H9 (cell line): ENCODE data around the gene TIAM2. TPM values are rescaled to one million over a fixed set of nuclear protein-coding genes. Genes with fewer than 3 reads are reported as not detected.

Source experiments
- DNase-seq: peaks from one replicate; pipeline ENCODE4 v3.0.0-alpha.2; 2017
- H2AFZ ChIP-seq: one replicate; pipeline ENCODE4 v1.6.1; 2013; ENCODE audit warnings: mild to moderate bottlenecking, low read length, control low read depth, moderate library complexity
- H2AK5ac ChIP-seq: 2 replicates; pipeline ENCODE4 v1.6.1; 2013; ENCODE audit warnings: low read length, control low read depth, mixed read lengths; ENCODE audit not compliant: insufficient read length
- H2BK120ac ChIP-seq: one replicate; pipeline ENCODE4 v1.6.1; 2013; ENCODE audit warnings: low read depth, mild to moderate bottlenecking, low read length, control low read depth, inconsistent platforms; ENCODE audit not compliant: poor library complexity, severe bottlenecking
- H2BK12ac ChIP-seq: 2 replicates; pipeline ENCODE4 v1.6.1; 2013; ENCODE audit warnings: low read length, control low read depth, mixed read lengths, low read depth; ENCODE audit not compliant: insufficient read length
- H2BK15ac ChIP-seq: 2 replicates; pipeline ENCODE4 v1.6.1; 2013; ENCODE audit warnings: low read depth, low read length, control low read depth
- H2BK20ac ChIP-seq: one replicate; pipeline ENCODE4 v1.6.1; 2013; ENCODE audit warnings: low read depth, mild to moderate bottlenecking, low read length, control low read depth, inconsistent platforms; ENCODE audit not compliant: poor library complexity, severe bottlenecking
- H2BK5ac ChIP-seq: 2 replicates; pipeline ENCODE4 v1.6.1; 2013; ENCODE audit warnings: low read length, control low read depth, mixed read lengths; ENCODE audit not compliant: insufficient read length
- H3K14ac ChIP-seq: 2 replicates; pipeline ENCODE4 v1.6.1; 2013; ENCODE audit warnings: low read length, control low read depth; ENCODE audit not compliant: insufficient read depth
- H3K18ac ChIP-seq: 2 replicates; pipeline ENCODE4 v1.6.1; 2013; ENCODE audit warnings: low read depth, mild to moderate bottlenecking, mixed read lengths, low read length, control low read depth; ENCODE audit not compliant: insufficient read length
- H3K23ac ChIP-seq: 2 replicates; pipeline ENCODE4 v1.6.1; 2013; ENCODE audit warnings: low read length, control low read depth, mixed read lengths, low read depth; ENCODE audit not compliant: insufficient read length
- H3K23me2 ChIP-seq: 2 replicates; pipeline ENCODE4 v1.6.1; 2013; ENCODE audit warnings: low read depth, mild to moderate bottlenecking, mixed read lengths, low read length, control low read depth; ENCODE audit not compliant: insufficient read length, poor library complexity, severe bottlenecking
- H3K27ac ChIP-seq: 2 replicates; pipeline ENCODE4 v1.5.1; 2013; ENCODE audit warnings: low read length, control low read depth, mixed read lengths, low read depth; ENCODE audit not compliant: insufficient read length
- H3K27me3 ChIP-seq: 2 replicates; pipeline ENCODE4 v1.6.1; 2013; ENCODE audit warnings: low read length, control low read depth, inconsistent platforms; ENCODE audit not compliant: insufficient read depth
- H3K4ac ChIP-seq: 2 replicates; pipeline ENCODE4 v1.6.1; 2013; ENCODE audit warnings: low read depth, mild to moderate bottlenecking, control low read depth, inconsistent platforms, low read length, moderate library complexity
- H3K4me1 ChIP-seq: 2 replicates; pipeline ENCODE4 v1.6.1; 2013; ENCODE audit warnings: low read length, control low read depth, inconsistent platforms; ENCODE audit not compliant: insufficient read depth
- H3K4me2 ChIP-seq: 2 replicates; pipeline ENCODE4 v1.6.1; 2013; ENCODE audit warnings: low read length, control low read depth, mixed read lengths; ENCODE audit not compliant: insufficient read length, insufficient read depth
- H3K56ac ChIP-seq: 2 replicates; pipeline ENCODE4 v1.6.1; 2013; ENCODE audit warnings: low read depth, mild to moderate bottlenecking, mixed read lengths, low read length, control low read depth; ENCODE audit not compliant: insufficient read length
- H3K79me1 ChIP-seq: 2 replicates; pipeline ENCODE4 v1.6.1; 2013; ENCODE audit warnings: low read depth, mild to moderate bottlenecking, moderate library complexity, low read length, control low read depth, inconsistent platforms; ENCODE audit not compliant: insufficient read depth, poor library complexity, severe bottlenecking
- H3K79me2 ChIP-seq: 2 replicates; pipeline ENCODE4 v1.6.1; 2013; ENCODE audit warnings: low read length, control low read depth, inconsistent platforms; ENCODE audit not compliant: insufficient read depth
- H3K9ac ChIP-seq: 2 replicates; pipeline ENCODE4 v1.6.1; 2013; ENCODE audit warnings: low read length, control low read depth, mixed read lengths; ENCODE audit not compliant: insufficient read length; ENCODE audit errors: extremely low read depth
- H3K9me3 ChIP-seq: one replicate; pipeline ENCODE4 v1.6.1; 2013; ENCODE audit warnings: low read depth, low read length, inconsistent platforms; ENCODE audit not compliant: control insufficient read depth
- H3T11ph ChIP-seq: one replicate; pipeline ENCODE4 v1.6.1; 2013; ENCODE audit warnings: mild to moderate bottlenecking, low read length, control low read depth, inconsistent platforms
- H4K20me1 ChIP-seq: one replicate; pipeline ENCODE4 v1.6.1; 2013; ENCODE audit not compliant: control insufficient read depth, insufficient read length, insufficient read depth
- H4K5ac ChIP-seq: 2 replicates; pipeline ENCODE4 v1.6.1; 2013; ENCODE audit warnings: low read depth, mild to moderate bottlenecking, mixed read lengths, low read length, control low read depth; ENCODE audit not compliant: insufficient read length
- H4K8ac ChIP-seq: replicated peaks from 2 replicates; pipeline ENCODE4 v1.6.1; 2013; ENCODE audit warnings: low read length, control low read depth, mixed read lengths, low read depth; ENCODE audit not compliant: insufficient read length
- H4K91ac ChIP-seq: 2 replicates; pipeline ENCODE4 v1.6.1; 2013; ENCODE audit warnings: low read depth, mild to moderate bottlenecking, moderate library complexity, mixed read lengths, low read length, control low read depth; ENCODE audit not compliant: insufficient read length
- H3K27ac Mint-ChIP-seq, 3 experiments: 2 replicates in 2 of 3; 3 replicates in 1 of 3; pipeline ENCODE4 v1.8.0; 2020 to 2021; ENCODE audit warnings: mixed read lengths in 3 of 3, mild to moderate bottlenecking in 1 of 3, moderate library complexity in 1 of 3
- H3K27me3 Mint-ChIP-seq: 2 replicates; pipeline ENCODE4 v1.8.0; 2021; ENCODE audit warnings: low read depth, mild to moderate bottlenecking, moderate library complexity, mixed read lengths
- H3K36me3 Mint-ChIP-seq, 3 experiments: 2 replicates in 2 of 3; 3 replicates in 1 of 3; pipeline ENCODE4 v1.8.0; 2020 to 2021; ENCODE audit warnings: low read depth in 3 of 3, mixed read lengths in 3 of 3; ENCODE audit not compliant: insufficient read depth in 1 of 3
- H3K4me1 Mint-ChIP-seq, 2 experiments: 2 replicates each; pipeline ENCODE4 v1.8.0; 2020; ENCODE audit warnings: mixed read lengths in 2 of 2
- H3K4me3 Mint-ChIP-seq, 2 experiments: 2 replicates in 1 of 2; 3 replicates in 1 of 2; pipeline ENCODE4 v1.8.0; 2020 to 2021; ENCODE audit warnings: mild to moderate bottlenecking in 2 of 2, mixed read lengths in 2 of 2, moderate library complexity in 1 of 2
- H3K9me3 Mint-ChIP-seq, 2 experiments: 2 replicates in 1 of 2; 3 replicates in 1 of 2; pipeline ENCODE4 v1.8.0; 2020; ENCODE audit warnings: mild to moderate bottlenecking in 2 of 2, mixed read lengths in 2 of 2, moderate library complexity in 1 of 2
- CTCF ChIP-seq: fragments of 200-600 bp; sonication (generic); conservative IDR thresholded peaks from 3 replicates; pipeline ENCODE4 v1.8.0; 2021; ENCODE audit warnings: antibody characterized with exemption, mild to moderate bottlenecking
- WGBS: extraction: QIAGEN DNeasy Blood & Tissue Kit; methylation state at CpG from one replicate; pipeline ENCODE4 v1.1.7; 2013; ENCODE audit warnings: missing lambda C conversion rate, low lambda C conversion rate, mixed read lengths; ENCODE audit not compliant: insufficient read length; ENCODE audit errors: extremely low coverage; 5-methylcytosine and 5-hydroxymethylcytosine counted together
- total RNA-seq: library from RNA; stranded (reverse); gene quantifications from 2 replicates; pipeline ENCODE4 v1.2.1, GENCODE V29; 2021

Gene TIAM2
- total RNA-seq, 1 experiment from 2014 or later = 6.3 TPM

- H3K9me3 ChIP-seq = no peaks in the 10 kb centered on the region
- no peaks in the 10 kb centered on the region for H3K79me1 ChIP-seq
- H3K27ac ChIP-seq = no peak overlapping the region
- Mint-ChIP-seq H3K4me1 (peaks cover 9 to 14% of the 10 kb centered on the region in 2 experiments), H3K27ac (no peak overlapping the region), H3K4me3 (no peak overlapping the region), H3K36me3 (peaks cover 0 to 12% (median 11%) of the 10 kb centered on the region in 3 experiments; a peak in 5 of 7 replicates), H3K9me3 (no peaks in the 10 kb centered on the region), H3K27me3 (no peaks in the 10 kb centered on the region)
- H4K20me1 ChIP-seq = no peaks in the 10 kb centered on the region
- H4K5ac ChIP-seq = no peak overlapping the region
- H3K23me2 ChIP-seq = no peaks in the 10 kb centered on the region
- H3K18ac ChIP-seq = no peak overlapping the region
- WGBS = no CpG with 5 or more reads among the region's 4 CpGs
- H3K23ac ChIP-seq = no peak overlapping the region
- H3K4me2 ChIP-seq = no peak overlapping the region
- no peak overlapping the region for H4K8ac ChIP-seq
- H3K4ac ChIP-seq = no peak overlapping the region
- H2BK5ac ChIP-seq = no peak overlapping the region
- no peak overlapping the region for H2AFZ ChIP-seq
- no peak overlapping the region for H2BK15ac ChIP-seq
- no peaks in the 10 kb centered on the region for H3K79me2 ChIP-seq
- no peak overlapping the region for H4K91ac ChIP-seq
- no peak overlapping the region for H2AK5ac ChIP-seq
- DNase-seq = no peak
- H3T11ph ChIP-seq = no peak overlapping the region
- H2BK20ac ChIP-seq = no peak overlapping the region
- H2BK12ac ChIP-seq = no peak overlapping the region
- no peak overlapping the region for H3K56ac ChIP-seq
- TF ChIP-seq CTCF = peak; percentile 87
- H3K27me3 ChIP-seq = no peaks in the 10 kb centered on the region
- no peak overlapping the region for H3K9ac ChIP-seq
- no peak overlapping the region for H3K14ac ChIP-seq
- H2BK120ac ChIP-seq = no peak overlapping the region
- H3K4me1 ChIP-seq = peaks cover 2% of the 10 kb centered on the region; the same call in 1 of the 2 replicates
These were observed 182.3 kb downstream of the TIAM2 start for GRCh38 chr6:155177363-155177961.
